SK-N-SH (cell line): Measurements from ENCODE around the gene MT1M.

ENCODE experiments used
- CHD2 ChIP-seq: fragments of 150-350 bp; IDR thresholded peaks from 2 replicates; pipeline ENCODE4 v1.6.1; 2018; ENCODE audit warnings: low read length; ENCODE audit not compliant: partially characterized antibody
- CTCF ChIP-seq: fragments of 200-600 bp; sonication (generic); IDR thresholded peaks from 2 replicates; pipeline ENCODE4 v1.6.1; 2017; ENCODE audit warnings: antibody characterized with exemption, mild to moderate bottlenecking, moderate library complexity
- EP300 ChIP-seq, 2 experiments: IDR thresholded peaks; 2 replicates each; pipeline versions ENCODE4 v1.4.0 to v1.6.1; 2012; ENCODE audit warnings: borderline replicate concordance in 1 of 2, low read depth in 1 of 2, low read length in 1 of 2
- EZH2phosphoT487 ChIP-seq: fragments of 200-600 bp; sonication (generic); IDR thresholded peaks from 2 replicates; pipeline ENCODE4 v1.6.1; 2017; ENCODE audit warnings: low read depth, mixed run types, mild to moderate bottlenecking, antibody characterized with exemption, moderate library complexity, borderline replicate concordance
- MEF2A ChIP-seq: IDR thresholded peaks from 2 replicates; pipeline ENCODE4 v1.4.0; 2012; ENCODE audit warnings: low read depth, borderline replicate concordance
- RAD21 ChIP-seq: IDR thresholded peaks from 2 replicates; pipeline ENCODE4 v1.6.1; 2012; ENCODE audit warnings: mild to moderate bottlenecking, low read length
- REST ChIP-seq: IDR thresholded peaks from 2 replicates; pipeline ENCODE4 v1.6.1; 2012; ENCODE audit warnings: mild to moderate bottlenecking, low read depth, low read length, moderate library complexity
- TAF1 ChIP-seq: IDR thresholded peaks from 2 replicates; pipeline ENCODE4 v1.6.1; 2012; ENCODE audit warnings: low read depth, mild to moderate bottlenecking, low read length, moderate library complexity, borderline replicate concordance
- USF1 ChIP-seq: IDR thresholded peaks from 2 replicates; pipeline ENCODE4 v1.4.0; 2012; ENCODE audit warnings: low read depth, borderline replicate concordance

GRCh38 chr16:56632848-56633365 is 448 bp downstream of the MT1M start:
- no peak for TF ChIP-seq CTCF
- TF ChIP-seq EP300 (IDR thresholded peaks at IDR 0.05; ENCODE audit: borderline replicate concordance in 1 of 2, low read depth in 1 of 2, low read length in 1 of 2), result no peak
- TF ChIP-seq REST, result no peak
- no peak for TF ChIP-seq TAF1
- TF ChIP-seq USF1, result no peak
- TF ChIP-seq MEF2A, result no peak
- TF ChIP-seq EZH2phosphoT487, result no peak
- no peak for TF ChIP-seq RAD21
- no peak for TF ChIP-seq CHD2
